ENCODE data around the gene GPR26. TPM values are rescaled to one million over a fixed set of nuclear protein-coding genes. Genes with fewer than 3 reads are reported as not detected.

GPR26 gene
- total RNA-seq, 4 donors from 2014 or later, result not detected

DNA sequence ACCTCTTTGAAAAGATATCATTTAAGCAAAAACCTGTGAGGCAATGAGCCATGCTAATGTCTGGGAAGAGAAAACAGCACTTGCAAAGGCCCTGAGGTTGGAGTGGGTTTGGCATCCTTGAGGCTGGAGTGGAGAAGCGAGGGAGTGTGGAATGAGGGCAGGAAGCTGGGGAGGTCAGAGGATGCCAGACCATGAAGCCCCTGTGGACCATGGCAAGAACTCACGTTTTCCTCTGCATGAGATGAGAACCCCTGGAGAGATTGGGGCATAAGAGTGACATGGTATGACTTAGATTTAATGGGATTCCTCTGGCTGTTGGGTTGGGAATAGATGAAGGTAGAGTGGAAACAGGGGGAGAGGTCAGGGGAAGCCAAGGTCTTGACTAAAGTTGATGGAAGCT, 49.4 kb downstream of the GPR26 start:
- Histone ChIP-seq H3K27me3 (no peaks in the 10 kb centered on the region), H3K27ac (no peak overlapping the region), H3K36me3 (no peaks in the 10 kb centered on the region), H3K4me3 (replicated peaks in 1 of 3) (no peak overlapping the region), H3K4me1 (no peaks in the 10 kb centered on the region), H3K9me3 (no peaks in the 10 kb centered on the region)
- TF ChIP-seq, protein P1, sequence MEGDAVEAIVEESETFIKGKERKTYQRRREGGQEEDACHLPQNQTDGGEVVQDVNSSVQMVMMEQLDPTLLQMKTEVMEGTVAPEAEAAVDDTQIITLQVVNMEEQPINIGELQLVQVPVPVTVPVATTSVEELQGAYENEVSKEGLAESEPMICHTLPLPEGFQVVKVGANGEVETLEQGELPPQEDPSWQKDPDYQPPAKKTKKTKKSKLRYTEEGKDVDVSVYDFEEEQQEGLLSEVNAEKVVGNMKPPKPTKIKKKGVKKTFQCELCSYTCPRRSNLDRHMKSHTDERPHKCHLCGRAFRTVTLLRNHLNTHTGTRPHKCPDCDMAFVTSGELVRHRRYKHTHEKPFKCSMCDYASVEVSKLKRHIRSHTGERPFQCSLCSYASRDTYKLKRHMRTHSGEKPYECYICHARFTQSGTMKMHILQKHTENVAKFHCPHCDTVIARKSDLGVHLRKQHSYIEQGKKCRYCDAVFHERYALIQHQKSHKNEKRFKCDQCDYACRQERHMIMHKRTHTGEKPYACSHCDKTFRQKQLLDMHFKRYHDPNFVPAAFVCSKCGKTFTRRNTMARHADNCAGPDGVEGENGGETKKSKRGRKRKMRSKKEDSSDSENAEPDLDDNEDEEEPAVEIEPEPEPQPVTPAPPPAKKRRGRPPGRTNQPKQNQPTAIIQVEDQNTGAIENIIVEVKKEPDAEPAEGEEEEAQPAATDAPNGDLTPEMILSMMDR (IDR thresholded peaks at IDR 0.05), result no peak
- no peak for TF ChIP-seq POLR2A (IDR thresholded peaks at IDR 0.05)
- DNase-seq, result no peak
- 69 to 74% methylated on average over 2 of the region's 2 CpGs for WGBS, 2 donors
- intact Hi-C loops (cut with DNase I), result no loop called here

DNA sequence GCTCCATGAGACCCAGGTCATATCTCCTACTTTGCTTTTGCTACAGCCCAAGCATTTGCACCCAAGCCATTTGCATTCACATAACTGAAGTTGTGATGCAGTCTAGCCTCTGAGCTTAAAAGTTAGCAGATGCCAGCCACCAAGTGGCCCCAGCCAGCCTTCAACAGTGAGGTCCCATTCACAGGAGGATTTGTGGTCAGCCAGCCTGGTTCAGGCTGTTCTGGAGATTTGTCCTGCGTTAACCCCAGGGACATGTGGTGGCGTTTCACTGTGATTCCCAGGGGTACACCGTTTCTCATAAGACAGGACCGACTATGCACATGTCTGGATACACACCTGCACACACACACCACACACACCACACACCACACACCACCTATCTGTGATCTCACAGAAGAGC, 51.2 kb downstream of the GPR26 start:
- TF ChIP-seq, protein P1 (IDR thresholded peaks at IDR 0.05), result no peak
- TF ChIP-seq POLR2A (IDR thresholded peaks at IDR 0.05), result no peak
- no peaks in the 10 kb centered on the region for H3K4me1 ChIP-seq
- H3K4me3 ChIP-seq (replicated peaks in 1 of 3), result no peak overlapping the region
- DNase-seq, result no peak
- no peaks in the 10 kb centered on the region for H3K36me3 ChIP-seq
- WGBS, 2 donors, result 91 to 100% methylated on average over 4 of the region's 4 CpGs
- intact Hi-C loops (cut with DNase I), result no loop called here
- no peaks in the 10 kb centered on the region for H3K27me3 ChIP-seq
- H3K27ac ChIP-seq, result no peak overlapping the region
- no peaks in the 10 kb centered on the region for H3K9me3 ChIP-seq

- DNase-seq, result no peak
- no peaks in the 10 kb centered on the region for H3K4me1 ChIP-seq
- H3K9me3 ChIP-seq, result no peaks in the 10 kb centered on the region
- no peak overlapping the region for H3K4me3 ChIP-seq (replicated peaks in 1 of 3)
- WGBS, 2 donors, result 76 to 82% methylated on average over 4 of the region's 4 CpGs
- intact Hi-C loops (cut with DNase I), result no loop called here
- H3K36me3 ChIP-seq, result no peaks in the 10 kb centered on the region
- no peak overlapping the region for H3K27ac ChIP-seq
- H3K27me3 ChIP-seq, result no peaks in the 10 kb centered on the region
- TF ChIP-seq, protein P1 (IDR thresholded peaks at IDR 0.05), result no peak
- no peak for TF ChIP-seq POLR2A (IDR thresholded peaks at IDR 0.05)
Measured at GRCh38 chr10:123718544-123719060, 52.4 kb downstream of the GPR26 start.

- WGBS, 2 donors, result 69 to 75% methylated on average over 3 of the region's 3 CpGs
- intact Hi-C loops (cut with DNase I), result no loop called here
Measured at GRCh38 chr10:123720536-123720935, 54.4 kb downstream of the GPR26 start.

DNA sequence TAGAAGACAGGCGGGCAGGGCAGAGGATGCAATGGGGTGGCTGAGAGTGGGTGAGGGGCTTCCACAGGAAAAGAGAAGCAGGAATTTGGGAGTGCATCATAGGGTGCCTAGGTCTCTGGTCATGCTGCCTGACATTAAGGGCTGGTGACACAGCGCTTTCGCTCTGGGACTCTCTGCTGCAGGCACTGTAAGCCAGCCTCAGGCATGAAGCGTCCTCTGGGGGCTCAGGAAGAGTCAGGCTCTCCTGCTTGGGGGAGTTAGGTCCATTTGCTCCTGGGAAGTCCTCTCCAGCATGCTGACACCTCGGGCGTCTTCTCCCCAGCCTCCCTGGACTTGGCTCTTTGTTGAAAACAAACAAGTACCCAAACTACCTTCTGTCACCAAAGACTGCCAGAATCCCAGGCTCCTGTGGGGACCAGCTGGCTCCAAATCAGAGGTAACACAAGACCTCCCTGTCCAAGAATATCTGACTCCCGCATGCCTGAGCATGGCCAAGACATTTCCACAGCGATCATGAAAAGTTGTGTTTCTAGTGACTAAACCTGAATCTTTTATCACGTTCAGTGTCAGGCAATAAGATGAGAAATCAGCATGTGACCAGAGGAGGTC, 55.4 kb downstream of the GPR26 start:
- Histone ChIP-seq H3K27me3 (no peaks in the 10 kb centered on the region), H3K9me3 (no peaks in the 10 kb centered on the region), H3K4me1 (no peaks in the 10 kb centered on the region), H3K4me3 (replicated peaks in 1 of 3) (no peak overlapping the region), H3K27ac (no peak overlapping the region), H3K36me3 (no peaks in the 10 kb centered on the region)
- no peak for TF ChIP-seq POLR2A (IDR thresholded peaks at IDR 0.05)
- DNase-seq, result no peak
- intact Hi-C loops (cut with DNase I), result no loop called here
- 80 to 83% methylated on average over 9 of the region's 9 CpGs for WGBS, 2 donors

More at GRCh38 chr10:123720536-123720935, 54.4 kb downstream of the GPR26 start:
- DNase-seq, result no peak
- Histone ChIP-seq H3K27me3 (no peaks in the 10 kb centered on the region), H3K9me3 (no peaks in the 10 kb centered on the region), H3K36me3 (no peaks in the 10 kb centered on the region), H3K4me3 (replicated peaks in 1 of 3) (no peak overlapping the region), H3K27ac (no peak overlapping the region), H3K4me1 (no peaks in the 10 kb centered on the region)
- no peak for TF ChIP-seq POLR2A (IDR thresholded peaks at IDR 0.05)
- TF ChIP-seq, protein P1 (IDR thresholded peaks at IDR 0.05), result no peak
